ENCODE measurements around the gene TBC1D13. TPM values are rescaled to one million over a fixed set of nuclear protein-coding genes. Genes with fewer than 3 reads are reported as not detected.

TBC1D13 gene
- total and polyA plus RNA-seq, 2 of the 13 experiments (the other 11 are each of a cell fraction or from before 2014, with no cell fraction given) = 17.9 to 19.7 TPM

- TF ChIP-seq ZNF503 (CRISPR knock-in tag; IDR thresholded peaks at IDR 0.05) (peak; percentile 68; the same call in 1 of the 2 replicates), NCOA2 (CRISPR knock-in tag; IDR thresholded peaks at IDR 0.05) (peak; percentile 26; the same call in 1 of the 2 replicates), MLXIP (CRISPR knock-in tag; IDR thresholded peaks at IDR 0.05; ENCODE audit: borderline replicate concordance) (peak; percentile 83; the same call in 1 of the 2 replicates), ZNF280D (CRISPR knock-in tag; IDR thresholded peaks at IDR 0.05) (peak; percentile 47; the same call in 1 of the 2 replicates), ZNF572 (CRISPR knock-in tag; IDR thresholded peaks at IDR 0.05) (no peak), NFE2 (CRISPR knock-in tag; IDR thresholded peaks at IDR 0.05) (no peak), HNRNPL (IDR thresholded peaks at IDR 0.05; ENCODE audit: low read depth, low read length) (no peak), TIGD3 (CRISPR knock-in tag; IDR thresholded peaks at IDR 0.05; ENCODE audit: borderline replicate concordance) (no peak), ZNF569 (CRISPR knock-in tag; IDR thresholded peaks at IDR 0.05; ENCODE audit: borderline replicate concordance) (no peak), MBD4 (IDR thresholded peaks at IDR 0.05; ENCODE audit: borderline replicate concordance, low read length) (no peak), ZNF253 (CRISPR knock-in tag; IDR thresholded peaks at IDR 0.05; ENCODE audit: borderline replicate concordance) (peak; percentile 96), ZNF367 (CRISPR knock-in tag; IDR thresholded peaks at IDR 0.05; ENCODE audit: borderline replicate concordance) (peak; percentile 77; the same call in 1 of the 2 replicates), ZNF138 (CRISPR knock-in tag; IDR thresholded peaks at IDR 0.05; ENCODE audit: low read depth) (peak; percentile 95), NR2F1 (CRISPR knock-in tag; IDR thresholded peaks at IDR 0.05) (no peak), CREB3 (CRISPR knock-in tag; IDR thresholded peaks at IDR 0.05) (peak; percentile 71; the same call in 1 of the 2 replicates), CHD4 (IDR thresholded peaks at IDR 0.05; ENCODE audit: borderline replicate concordance, low read length) (no peak), HMGA1 (CRISPR knock-in tag; conservative IDR thresholded peaks at IDR 0.05) (no peak)
Measured at GRCh38 chr9:128786681-128787601, at the start of gene TBC1D13 (continued).
